Upper lobe of left lung (tissue), 4 donors: ENCODE data around the gene SLC25A48.

ENCODE experiments used
- EP300 ChIP-seq, 4 donors: sonication (generic); formaldehyde crosslinking; IDR thresholded peaks; one replicate each; pipeline ENCODE4 v1.5.1; 2017; ENCODE audit warnings: antibody characterized with exemption in 4 of 4, control low read depth in 2 of 4
- POLR2A ChIP-seq, 4 donors: fragments of 450-650 bp; IDR thresholded peaks; one replicate each; pipeline ENCODE4 v1.5.1; 2016 to 2017; ENCODE audit warnings: antibody characterized with exemption in 4 of 4, mild to moderate bottlenecking in 2 of 4
- POLR2AphosphoS5 ChIP-seq, 2 donors: sonication (generic); formaldehyde crosslinking; IDR thresholded peaks; one replicate each; pipeline ENCODE4 v1.5.1; 2017; ENCODE audit warnings: antibody characterized with exemption in 2 of 2
- TF ChIP-seq, protein P1 (sequence below), 6 experiments: fragments of 450-650 bp in 4 of 6; fragments of 200-600 bp in 2 of 6; sonication (generic) in 2 of 6; IDR thresholded peaks; one replicate each; pipeline ENCODE4 v1.5.1; 2016 to 2019; ENCODE audit warnings: antibody characterized with exemption in 6 of 6

- TF ChIP-seq, protein P1, sequence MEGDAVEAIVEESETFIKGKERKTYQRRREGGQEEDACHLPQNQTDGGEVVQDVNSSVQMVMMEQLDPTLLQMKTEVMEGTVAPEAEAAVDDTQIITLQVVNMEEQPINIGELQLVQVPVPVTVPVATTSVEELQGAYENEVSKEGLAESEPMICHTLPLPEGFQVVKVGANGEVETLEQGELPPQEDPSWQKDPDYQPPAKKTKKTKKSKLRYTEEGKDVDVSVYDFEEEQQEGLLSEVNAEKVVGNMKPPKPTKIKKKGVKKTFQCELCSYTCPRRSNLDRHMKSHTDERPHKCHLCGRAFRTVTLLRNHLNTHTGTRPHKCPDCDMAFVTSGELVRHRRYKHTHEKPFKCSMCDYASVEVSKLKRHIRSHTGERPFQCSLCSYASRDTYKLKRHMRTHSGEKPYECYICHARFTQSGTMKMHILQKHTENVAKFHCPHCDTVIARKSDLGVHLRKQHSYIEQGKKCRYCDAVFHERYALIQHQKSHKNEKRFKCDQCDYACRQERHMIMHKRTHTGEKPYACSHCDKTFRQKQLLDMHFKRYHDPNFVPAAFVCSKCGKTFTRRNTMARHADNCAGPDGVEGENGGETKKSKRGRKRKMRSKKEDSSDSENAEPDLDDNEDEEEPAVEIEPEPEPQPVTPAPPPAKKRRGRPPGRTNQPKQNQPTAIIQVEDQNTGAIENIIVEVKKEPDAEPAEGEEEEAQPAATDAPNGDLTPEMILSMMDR (IDR thresholded peaks at IDR 0.05): no peak
- no peak for TF ChIP-seq POLR2A (IDR thresholded peaks at IDR 0.05)
- TF ChIP-seq POLR2AphosphoS5 (IDR thresholded peaks at IDR 0.05): no peak
- TF ChIP-seq EP300 (IDR thresholded peaks at IDR 0.05): no peak
Observed at GRCh38 chr5:135874461-135874860, 40.0 kb downstream of the SLC25A48 start.
